GM12801 (cell line): Measurements from ENCODE around the gene AGK.

Source experiments
- CTCF ChIP-seq: IDR thresholded peaks from one replicate; pipeline ENCODE4 v1.5.1; 2011; ENCODE audit warnings: control low read depth; ENCODE audit not compliant: insufficient read length; ENCODE audit errors: extremely low read depth

The AGK gene

GRCh38 chr7:141519623-141520022 is 31.6 kb upstream of the AGK start:
- no peak for TF ChIP-seq CTCF

- no peak for TF ChIP-seq CTCF
These were observed 28.4 kb upstream of the AGK start for GRCh38 chr7:141522657-141523342.

- no peak for TF ChIP-seq CTCF
These were observed 25.2 kb upstream of the AGK start for GRCh38 chr7:141525973-141526514.

GRCh38 chr7:141527076-141527475 is 24.1 kb upstream of the AGK start:
- no peak for TF ChIP-seq CTCF

GRCh38 chr7:141528399-141528798 is 22.8 kb upstream of the AGK start:
- TF ChIP-seq CTCF = no peak

GRCh38 chr7:141533149-141533949 is 17.9 kb upstream of the AGK start:
- peak; percentile 13 for TF ChIP-seq CTCF
